ENCODE measurements around the gene SRP14.
"Not testable (repeated sequence)": the region's sequence is repeated elsewhere in the genome, so short reads cannot be mapped to it uniquely, and the experiment has no call there.

The SRP14 gene

DNA sequence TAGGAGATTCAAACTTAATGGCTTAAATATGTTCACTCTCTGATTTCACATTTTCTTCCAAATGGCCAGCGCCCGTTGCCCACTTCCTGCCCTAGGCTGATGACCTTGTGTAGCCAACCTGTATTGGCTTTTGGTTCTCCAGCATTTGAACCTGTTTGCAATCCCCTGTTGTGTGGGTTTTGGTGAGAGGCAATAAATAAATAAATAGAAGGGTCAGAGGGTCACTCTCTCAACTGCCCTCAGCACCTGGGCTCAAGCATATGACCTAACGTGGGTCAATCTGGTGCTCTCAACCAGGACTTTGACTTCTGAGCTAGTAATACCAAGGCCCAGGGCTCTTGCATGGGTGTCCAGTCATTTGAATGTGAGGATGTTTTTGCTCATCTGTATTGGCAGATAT, 1.8 kb upstream of the SRP14 start:
- DNase-seq (ENCODE audit: low read depth), result no peak
- H3K4me3 ChIP-seq (ENCODE audit: low read depth, low read length), result no peak overlapping the region
- TF ChIP-seq, protein P1, sequence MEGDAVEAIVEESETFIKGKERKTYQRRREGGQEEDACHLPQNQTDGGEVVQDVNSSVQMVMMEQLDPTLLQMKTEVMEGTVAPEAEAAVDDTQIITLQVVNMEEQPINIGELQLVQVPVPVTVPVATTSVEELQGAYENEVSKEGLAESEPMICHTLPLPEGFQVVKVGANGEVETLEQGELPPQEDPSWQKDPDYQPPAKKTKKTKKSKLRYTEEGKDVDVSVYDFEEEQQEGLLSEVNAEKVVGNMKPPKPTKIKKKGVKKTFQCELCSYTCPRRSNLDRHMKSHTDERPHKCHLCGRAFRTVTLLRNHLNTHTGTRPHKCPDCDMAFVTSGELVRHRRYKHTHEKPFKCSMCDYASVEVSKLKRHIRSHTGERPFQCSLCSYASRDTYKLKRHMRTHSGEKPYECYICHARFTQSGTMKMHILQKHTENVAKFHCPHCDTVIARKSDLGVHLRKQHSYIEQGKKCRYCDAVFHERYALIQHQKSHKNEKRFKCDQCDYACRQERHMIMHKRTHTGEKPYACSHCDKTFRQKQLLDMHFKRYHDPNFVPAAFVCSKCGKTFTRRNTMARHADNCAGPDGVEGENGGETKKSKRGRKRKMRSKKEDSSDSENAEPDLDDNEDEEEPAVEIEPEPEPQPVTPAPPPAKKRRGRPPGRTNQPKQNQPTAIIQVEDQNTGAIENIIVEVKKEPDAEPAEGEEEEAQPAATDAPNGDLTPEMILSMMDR (conservative IDR thresholded peaks at IDR 0.05; ENCODE audit: low read depth, low read length), result no peak

DNA sequence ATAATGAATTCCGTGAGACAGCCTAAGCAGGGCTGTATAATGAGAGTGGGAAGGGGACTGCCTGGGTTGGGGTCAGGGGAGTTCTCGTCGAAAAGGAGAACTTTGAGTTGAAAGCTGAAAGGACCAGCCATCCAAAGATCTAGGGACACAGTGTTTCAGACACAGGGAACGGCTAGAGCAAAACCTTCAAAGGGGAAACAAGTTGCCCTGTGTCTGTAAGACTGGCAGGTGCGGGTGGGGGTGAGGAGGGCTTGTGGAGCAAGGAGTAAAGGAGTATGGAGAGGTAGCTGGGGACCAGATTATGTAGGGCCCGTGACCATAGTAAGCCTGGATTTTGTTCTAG, 1.3 kb upstream of the SRP14 start:
- no peak overlapping the region for H3K4me3 ChIP-seq (ENCODE audit: low read depth, low read length)
- TF ChIP-seq, protein P1 (conservative IDR thresholded peaks at IDR 0.05; ENCODE audit: low read depth, low read length), result no peak
- no peak for DNase-seq (ENCODE audit: low read depth)

DNA sequence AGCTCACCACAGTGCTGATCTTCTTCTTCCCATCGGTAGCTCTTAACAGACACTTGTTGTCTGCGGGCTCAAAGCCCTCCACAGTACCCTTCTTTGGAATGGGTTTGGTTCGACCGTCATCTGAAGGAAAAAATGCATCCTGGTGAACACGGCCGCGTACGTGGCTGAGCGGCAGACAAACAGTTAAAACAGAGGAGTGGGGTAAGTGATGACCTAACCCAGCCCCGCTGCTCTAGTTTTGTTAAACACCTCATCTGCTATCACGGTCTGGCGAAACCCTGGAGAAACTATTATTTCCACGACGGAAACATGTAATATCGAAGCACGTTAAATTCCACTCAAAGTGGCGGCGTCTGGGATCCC, 725 bp downstream of the SRP14 start:
- TF ChIP-seq, protein P1 (conservative IDR thresholded peaks at IDR 0.05; ENCODE audit: low read depth, low read length), result no peak
- DNase-seq (ENCODE audit: low read depth), result peak; percentile 41
- peak overlapping the region; percentile 77 for H3K4me3 ChIP-seq (ENCODE audit: low read depth, low read length)

DNA sequence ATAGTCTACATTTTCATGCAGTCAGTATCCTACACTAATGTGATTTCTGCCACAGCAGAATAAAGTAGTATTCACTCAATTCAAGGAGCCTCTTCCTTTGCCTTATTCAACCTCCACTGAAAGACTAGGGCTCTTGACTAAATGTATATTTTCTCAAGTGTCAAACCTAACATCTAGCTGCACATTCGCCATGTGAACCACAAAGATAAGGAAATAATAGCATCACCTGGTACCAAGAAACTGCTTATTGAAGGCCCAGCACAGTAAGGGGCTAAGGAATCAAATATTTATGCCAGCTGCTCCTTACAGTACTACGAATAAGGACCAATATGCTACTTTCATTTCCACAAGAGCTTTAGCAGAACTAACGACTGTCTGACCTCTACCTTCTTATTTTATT, 1.3 kb downstream of the SRP14 start:
- TF ChIP-seq, protein P1 (conservative IDR thresholded peaks at IDR 0.05; ENCODE audit: low read depth, low read length), result no peak
- H3K4me3 ChIP-seq (ENCODE audit: low read depth, low read length), result peak overlapping the region; percentile 77
- DNase-seq (ENCODE audit: low read depth), result peak; percentile 13

DNA sequence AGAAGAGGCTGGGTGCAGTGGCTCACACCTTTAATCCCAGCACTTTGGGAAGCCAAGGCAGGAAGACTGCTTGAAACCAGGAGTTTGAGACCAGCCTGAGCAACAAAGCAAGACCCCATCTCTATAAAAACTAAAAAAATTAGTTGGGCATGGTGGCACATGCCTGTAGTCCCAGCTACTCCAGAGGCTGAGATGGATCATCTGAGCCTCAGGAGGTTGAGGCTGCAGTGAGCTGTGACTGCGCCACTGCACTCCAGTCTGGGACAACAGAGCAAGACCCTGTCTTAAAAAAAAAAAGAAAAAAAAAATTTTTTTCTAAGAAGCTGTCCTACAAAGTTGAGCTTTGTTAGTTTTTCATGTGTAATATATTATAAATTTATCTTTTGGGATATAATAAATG, 3.8 kb downstream of the SRP14 start:
- H3K4me3 ChIP-seq (ENCODE audit: low read depth, low read length); DNase-seq (ENCODE audit: low read depth): not testable (repeated sequence)

DNA sequence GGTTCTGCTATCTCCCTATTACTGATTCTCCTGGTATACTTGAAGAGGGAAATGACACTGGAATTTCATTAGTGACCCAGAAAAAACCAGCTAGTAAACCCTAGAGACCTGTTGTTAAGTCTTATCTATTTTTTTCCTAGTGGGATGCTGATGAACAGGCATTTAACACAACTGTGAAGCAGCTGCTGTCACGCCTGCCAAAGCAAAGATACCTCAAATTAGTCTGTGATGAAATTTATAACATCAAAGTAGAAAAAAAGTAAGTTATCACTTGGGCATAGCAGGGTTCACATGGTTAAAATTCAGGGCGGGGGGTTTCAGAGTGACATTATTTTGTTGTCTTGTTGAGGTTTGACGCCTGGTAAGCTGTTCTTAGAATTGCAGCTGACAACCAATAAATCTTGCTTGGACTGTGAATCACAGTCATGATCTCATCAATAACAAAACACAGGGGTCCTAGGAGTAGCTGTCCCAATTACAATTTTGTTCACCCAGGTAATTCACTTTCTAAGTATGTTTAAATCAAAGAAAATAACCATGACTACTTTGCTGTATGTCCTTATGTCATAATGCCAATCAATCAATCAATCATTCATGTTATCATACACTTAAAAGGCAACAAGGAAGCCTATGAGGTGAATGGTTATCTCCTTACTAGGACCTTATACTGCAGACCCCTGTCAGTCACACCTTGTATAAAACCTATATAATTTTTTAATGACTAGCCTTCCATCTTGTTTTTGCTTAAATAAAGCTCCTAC, 4.6 kb downstream of the SRP14 start:
- TF ChIP-seq, protein P1 (conservative IDR thresholded peaks at IDR 0.05; ENCODE audit: low read depth, low read length), result no peak
- DNase-seq (ENCODE audit: low read depth), result no peak

GRCh38 chr15:40032125-40032839, 6.7 kb downstream of the SRP14 start:
- no peak for DNase-seq (ENCODE audit: low read depth)
- H3K4me3 ChIP-seq (ENCODE audit: low read depth, low read length), result no peak overlapping the region
- TF ChIP-seq, protein P1 (conservative IDR thresholded peaks at IDR 0.05; ENCODE audit: low read depth, low read length), result no peak

More for the DNA sequence above, 4.6 kb downstream of the SRP14 start:
- H3K4me3 ChIP-seq (ENCODE audit: low read depth, low read length), result no peak overlapping the region
